ENCODE measurements around the gene TSPYL1. TPM values are rescaled to one million over a fixed set of nuclear protein-coding genes. Genes with fewer than 3 reads are reported as not detected.
A peak's percentile ranks its signal among the peaks of the same experiment; 100 is the strongest.

Gene TSPYL1
- total RNA-seq, 2 donors from 2014 or later = 60.0 to 74.9 TPM

DNA sequence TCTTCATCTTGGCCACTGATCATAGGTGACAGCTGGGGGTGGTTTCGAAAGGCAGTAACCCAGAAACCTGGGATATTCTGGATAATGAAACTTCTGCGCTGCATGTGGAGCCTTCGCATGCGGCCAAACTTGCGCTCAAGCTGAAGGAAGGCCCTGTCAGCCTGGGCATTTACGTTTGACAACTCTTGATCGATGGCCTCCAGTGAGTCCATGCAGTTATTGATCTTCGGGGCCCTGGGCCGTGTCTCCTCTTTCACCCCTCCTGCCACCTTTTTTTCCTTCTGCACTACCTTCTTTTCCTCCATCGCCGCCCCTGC, 26.6 kb downstream of the TSPYL1 start:
- no peaks in the 10 kb centered on the region for H3K9me3 ChIP-seq
- no peak for TF ChIP-seq CTCF (IDR thresholded peaks at IDR 0.05)
- no peak for DNase-seq (ENCODE audit: low spot score)
- no peaks in the 10 kb centered on the region for H3K27me3 ChIP-seq (replicated peaks; ENCODE audit: insufficient read depth)
- ATAC-seq (ENCODE audit: insufficient number of reproducible peaks, low FRiP score, low read depth) = no peak
- peaks cover 40 to 61% of the 10 kb centered on the region in 2 donors for H3K4me1 ChIP-seq (ENCODE audit: control insufficient read depth in 1 of 2, low read depth in 2 of 2)
- H3K27ac ChIP-seq = peak overlapping the region; percentile 89 to 94
- H3K36me3 ChIP-seq = no peaks in the 10 kb centered on the region
- peak overlapping the region; percentile 89 for H3K4me3 ChIP-seq

GRCh38 chr6:116251568-116252384, 28.0 kb downstream of the TSPYL1 start:
- no peak for ATAC-seq (ENCODE audit: insufficient number of reproducible peaks, low FRiP score, low read depth)
- Histone ChIP-seq H3K4me3 (peak overlapping the region; percentile 89), H3K4me1 (ENCODE audit: control insufficient read depth in 1 of 2, low read depth in 2 of 2) (peaks cover 40 to 61% of the 10 kb centered on the region in 2 donors), H3K27ac (peak overlapping the region; percentile 43 to 66), H3K27me3 (replicated peaks; ENCODE audit: insufficient read depth) (no peaks in the 10 kb centered on the region), H3K36me3 (no peaks in the 10 kb centered on the region), H3K9me3 (no peaks in the 10 kb centered on the region)
- DNase-seq (ENCODE audit: low spot score) = no peak
- TF ChIP-seq CTCF (IDR thresholded peaks at IDR 0.05) = no peak

DNA sequence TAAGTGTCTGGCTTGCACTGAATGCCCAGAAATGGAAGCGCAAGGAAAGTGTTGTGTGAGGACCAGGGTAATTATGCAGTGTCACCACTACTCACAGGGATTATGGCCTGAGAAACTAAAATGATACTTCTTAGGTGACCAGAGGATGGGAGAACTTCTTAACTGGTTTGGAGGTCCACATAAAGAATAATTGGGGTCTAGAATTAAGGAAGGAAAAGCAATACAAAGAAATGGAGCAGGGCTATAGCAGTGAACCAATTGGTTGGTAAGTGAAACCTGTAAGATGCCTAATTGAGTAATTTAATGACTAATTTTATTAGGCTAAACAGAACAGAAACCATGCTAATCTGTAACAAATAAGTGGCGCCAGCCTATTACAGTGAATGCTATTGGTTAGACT, 31.2 kb downstream of the TSPYL1 start:
- no peak for DNase-seq (ENCODE audit: low spot score)
- peaks cover 35 to 51% of the 10 kb centered on the region in 2 donors for H3K4me1 ChIP-seq (ENCODE audit: control insufficient read depth in 1 of 2, low read depth in 2 of 2)
- no peaks in the 10 kb centered on the region for H3K9me3 ChIP-seq
- H3K36me3 ChIP-seq = peaks cover 4% of the 10 kb centered on the region
- TF ChIP-seq CTCF (IDR thresholded peaks at IDR 0.05) = no peak
- no peaks in the 10 kb centered on the region for H3K27me3 ChIP-seq (replicated peaks; ENCODE audit: insufficient read depth)
- no peak for ATAC-seq (ENCODE audit: insufficient number of reproducible peaks, low FRiP score, low read depth)
- H3K4me3 ChIP-seq = no peak overlapping the region
- H3K27ac ChIP-seq = no peak overlapping the region

GRCh38 chr6:116247285-116247684, 32.4 kb downstream of the TSPYL1 start:
- Histone ChIP-seq H3K36me3 (peaks cover 4% of the 10 kb centered on the region), H3K9me3 (no peaks in the 10 kb centered on the region), H3K4me1 (ENCODE audit: control insufficient read depth in 1 of 2, low read depth in 2 of 2) (peaks cover 30 to 41% of the 10 kb centered on the region in 2 donors), H3K27me3 (replicated peaks; ENCODE audit: insufficient read depth) (no peaks in the 10 kb centered on the region), H3K27ac (no peak overlapping the region), H3K4me3 (no peak overlapping the region)
- ATAC-seq (ENCODE audit: insufficient number of reproducible peaks, low FRiP score, low read depth) (no peak), DNase-seq (ENCODE audit: low spot score) (no peak)
- no peak for TF ChIP-seq CTCF (IDR thresholded peaks at IDR 0.05)

DNA sequence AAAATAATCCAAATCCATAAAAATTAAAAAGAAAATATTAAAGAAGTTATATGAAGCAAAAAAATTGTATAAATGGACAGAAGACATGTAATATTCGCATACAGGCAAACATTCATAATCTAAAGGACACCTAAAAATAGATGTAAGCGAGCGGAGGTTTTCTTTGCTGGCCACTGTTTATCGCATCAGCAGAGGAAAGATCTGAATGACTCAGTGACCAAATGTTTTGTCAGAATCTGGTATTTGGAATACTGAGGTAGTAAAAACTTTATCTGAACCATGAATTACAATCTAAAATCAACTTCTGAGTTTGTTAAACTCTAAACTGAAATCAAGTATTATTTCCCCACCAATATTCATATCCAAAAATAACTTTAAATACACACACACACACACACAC, 33.6 kb downstream of the TSPYL1 start:
- Histone ChIP-seq H3K27me3 (replicated peaks; ENCODE audit: insufficient read depth) (no peaks in the 10 kb centered on the region), H3K4me3 (no peak overlapping the region), H3K36me3 (peaks cover 4% of the 10 kb centered on the region), H3K4me1 (ENCODE audit: control insufficient read depth in 1 of 2, low read depth in 2 of 2) (peaks cover 18 to 29% of the 10 kb centered on the region in 2 donors), H3K9me3 (no peaks in the 10 kb centered on the region), H3K27ac (peak overlapping the region in 1 of 2 donors; percentile 55)
- DNase-seq (ENCODE audit: low spot score) = no peak
- no peak for TF ChIP-seq CTCF (IDR thresholded peaks at IDR 0.05)
- no peak for ATAC-seq (ENCODE audit: insufficient number of reproducible peaks, low FRiP score, low read depth)

Measured in thoracic aorta (tissue), 2 donors.